ENCODE measurements around the gene PYROXD2.

GRCh38 chr10:98457721-98458120, 42.7 kb upstream of the PYROXD2 start:
- TF ChIP-seq LCORL (IDR thresholded peaks at IDR 0.05) (no peak), LCORL (CRISPR knock-in tag; IDR thresholded peaks at IDR 0.05) (no peak), REXO4 (CRISPR knock-in tag; IDR thresholded peaks at IDR 0.05; ENCODE audit: borderline replicate concordance) (no peak), FOXM1 (CRISPR knock-in tag; IDR thresholded peaks at IDR 0.05) (no peak), ZNF276 (CRISPR knock-in tag; IDR thresholded peaks at IDR 0.05; ENCODE audit: low read depth) (no peak), ZXDC (CRISPR knock-in tag; IDR thresholded peaks at IDR 0.05) (no peak), JUND (CRISPR knock-in tag; IDR thresholded peaks at IDR 0.05) (no peak), NCOR1 (IDR thresholded peaks at IDR 0.05; ENCODE audit: borderline replicate concordance, low read length) (no peak), YY1 (IDR thresholded peaks at IDR 0.05; ENCODE audit: insufficient read depth, insufficient replicate concordance, low read depth, low read length) (no peak), ZNF547 (CRISPR knock-in tag; IDR thresholded peaks at IDR 0.05) (no peak), TCF7L2 (IDR thresholded peaks at IDR 0.05; ENCODE audit: low read depth, low read length) (no peak)
- TF ChIP-seq, protein P1, sequence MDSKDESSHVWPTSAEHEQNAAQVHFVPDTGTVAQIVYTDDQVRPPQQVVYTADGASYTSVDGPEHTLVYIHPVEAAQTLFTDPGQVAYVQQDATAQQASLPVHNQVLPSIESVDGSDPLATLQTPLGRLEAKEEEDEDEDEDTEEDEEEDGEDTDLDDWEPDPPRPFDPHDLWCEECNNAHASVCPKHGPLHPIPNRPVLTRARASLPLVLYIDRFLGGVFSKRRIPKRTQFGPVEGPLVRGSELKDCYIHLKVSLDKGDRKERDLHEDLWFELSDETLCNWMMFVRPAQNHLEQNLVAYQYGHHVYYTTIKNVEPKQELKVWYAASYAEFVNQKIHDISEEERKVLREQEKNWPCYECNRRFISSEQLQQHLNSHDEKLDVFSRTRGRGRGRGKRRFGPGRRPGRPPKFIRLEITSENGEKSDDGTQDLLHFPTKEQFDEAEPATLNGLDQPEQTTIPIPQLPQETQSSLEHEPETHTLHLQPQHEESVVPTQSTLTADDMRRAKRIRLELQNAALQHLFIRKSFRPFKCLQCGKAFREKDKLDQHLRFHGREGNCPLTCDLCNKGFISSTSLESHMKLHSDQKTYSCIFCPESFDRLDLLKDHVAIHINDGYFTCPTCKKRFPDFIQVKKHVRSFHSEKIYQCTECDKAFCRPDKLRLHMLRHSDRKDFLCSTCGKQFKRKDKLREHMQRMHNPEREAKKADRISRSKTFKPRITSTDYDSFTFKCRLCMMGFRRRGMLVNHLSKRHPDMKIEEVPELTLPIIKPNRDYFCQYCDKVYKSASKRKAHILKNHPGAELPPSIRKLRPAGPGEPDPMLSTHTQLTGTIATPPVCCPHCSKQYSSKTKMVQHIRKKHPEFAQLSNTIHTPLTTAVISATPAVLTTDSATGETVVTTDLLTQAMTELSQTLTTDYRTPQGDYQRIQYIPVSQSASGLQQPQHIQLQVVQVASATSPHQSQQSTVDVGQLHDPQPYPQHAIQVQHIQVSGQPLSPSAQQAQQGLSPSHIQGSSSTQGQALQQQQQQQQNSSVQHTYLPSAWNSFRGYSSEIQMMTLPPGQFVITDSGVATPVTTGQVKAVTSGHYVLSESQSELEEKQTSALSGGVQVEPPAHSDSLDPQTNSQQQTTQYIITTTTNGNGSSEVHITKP (CRISPR knock-in tag; IDR thresholded peaks at IDR 0.05; ENCODE audit: low read depth): no peak
- TF ChIP-seq, protein P2, sequence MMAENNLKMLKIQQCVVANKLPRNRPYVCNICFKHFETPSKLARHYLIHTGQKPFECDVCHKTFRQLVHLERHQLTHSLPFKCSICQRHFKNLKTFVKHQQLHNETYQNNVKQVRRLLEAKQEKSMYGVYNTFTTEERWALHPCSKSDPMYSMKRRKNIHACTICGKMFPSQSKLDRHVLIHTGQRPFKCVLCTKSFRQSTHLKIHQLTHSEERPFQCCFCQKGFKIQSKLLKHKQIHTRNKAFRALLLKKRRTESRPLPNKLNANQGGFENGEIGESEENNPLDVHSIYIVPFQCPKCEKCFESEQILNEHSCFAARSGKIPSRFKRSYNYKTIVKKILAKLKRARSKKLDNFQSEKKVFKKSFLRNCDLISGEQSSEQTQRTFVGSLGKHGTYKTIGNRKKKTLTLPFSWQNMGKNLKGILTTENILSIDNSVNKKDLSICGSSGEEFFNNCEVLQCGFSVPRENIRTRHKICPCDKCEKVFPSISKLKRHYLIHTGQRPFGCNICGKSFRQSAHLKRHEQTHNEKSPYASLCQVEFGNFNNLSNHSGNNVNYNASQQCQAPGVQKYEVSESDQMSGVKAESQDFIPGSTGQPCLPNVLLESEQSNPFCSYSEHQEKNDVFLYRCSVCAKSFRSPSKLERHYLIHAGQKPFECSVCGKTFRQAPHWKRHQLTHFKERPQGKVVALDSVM (CRISPR knock-in tag; IDR thresholded peaks at IDR 0.05): no peak
